ENCODE results near the gene DLGAP1.

- TF ChIP-seq CTCF (IDR thresholded peaks at IDR 0.05; ENCODE audit: low read depth, low read length): no peak
- no peak for TF ChIP-seq EZH2phosphoT487 (IDR thresholded peaks at IDR 0.05; ENCODE audit: low read depth)
These were observed 640.3 kb downstream of the DLGAP1 start for GRCh38 chr18:3814816-3815215.
